ENCODE results near the gene PTGER4.
A peak's percentile ranks its signal among the peaks of the same experiment; 100 is the strongest.

The PTGER4 gene

GRCh38 chr5:40733879-40734563, 54.3 kb downstream of the PTGER4 start:
- TF ChIP-seq, protein P1, sequence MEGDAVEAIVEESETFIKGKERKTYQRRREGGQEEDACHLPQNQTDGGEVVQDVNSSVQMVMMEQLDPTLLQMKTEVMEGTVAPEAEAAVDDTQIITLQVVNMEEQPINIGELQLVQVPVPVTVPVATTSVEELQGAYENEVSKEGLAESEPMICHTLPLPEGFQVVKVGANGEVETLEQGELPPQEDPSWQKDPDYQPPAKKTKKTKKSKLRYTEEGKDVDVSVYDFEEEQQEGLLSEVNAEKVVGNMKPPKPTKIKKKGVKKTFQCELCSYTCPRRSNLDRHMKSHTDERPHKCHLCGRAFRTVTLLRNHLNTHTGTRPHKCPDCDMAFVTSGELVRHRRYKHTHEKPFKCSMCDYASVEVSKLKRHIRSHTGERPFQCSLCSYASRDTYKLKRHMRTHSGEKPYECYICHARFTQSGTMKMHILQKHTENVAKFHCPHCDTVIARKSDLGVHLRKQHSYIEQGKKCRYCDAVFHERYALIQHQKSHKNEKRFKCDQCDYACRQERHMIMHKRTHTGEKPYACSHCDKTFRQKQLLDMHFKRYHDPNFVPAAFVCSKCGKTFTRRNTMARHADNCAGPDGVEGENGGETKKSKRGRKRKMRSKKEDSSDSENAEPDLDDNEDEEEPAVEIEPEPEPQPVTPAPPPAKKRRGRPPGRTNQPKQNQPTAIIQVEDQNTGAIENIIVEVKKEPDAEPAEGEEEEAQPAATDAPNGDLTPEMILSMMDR (IDR thresholded peaks at IDR 0.05; ENCODE audit: low read depth, low read length): no peak
- peak in 1 of 2 donors; percentile 27 for DNase-seq (ENCODE audit: low read depth in 2 of 2)
- H3K4me3 ChIP-seq (replicated peaks in 1 of 2; ENCODE audit: low read depth in 2 of 2, low read length in 2 of 2): no peak overlapping the region

GRCh38 chr5:40734986-40735385, 55.3 kb downstream of the PTGER4 start:
- DNase-seq (ENCODE audit: low read depth in 2 of 2): peak; percentile 10 to 40
- no peak overlapping the region for H3K4me3 ChIP-seq (replicated peaks in 1 of 2; ENCODE audit: low read depth in 2 of 2, low read length in 2 of 2)
- TF ChIP-seq, protein P1 (IDR thresholded peaks at IDR 0.05; ENCODE audit: low read depth, low read length): no peak

- TF ChIP-seq, protein P1 (IDR thresholded peaks at IDR 0.05; ENCODE audit: low read depth, low read length): no peak
- DNase-seq (ENCODE audit: low read depth in 2 of 2): no peak
- no peak overlapping the region for H3K4me3 ChIP-seq (replicated peaks in 1 of 2; ENCODE audit: low read depth in 2 of 2, low read length in 2 of 2)
These were observed 55.9 kb downstream of the PTGER4 start for GRCh38 chr5:40735609-40736008.

DNA sequence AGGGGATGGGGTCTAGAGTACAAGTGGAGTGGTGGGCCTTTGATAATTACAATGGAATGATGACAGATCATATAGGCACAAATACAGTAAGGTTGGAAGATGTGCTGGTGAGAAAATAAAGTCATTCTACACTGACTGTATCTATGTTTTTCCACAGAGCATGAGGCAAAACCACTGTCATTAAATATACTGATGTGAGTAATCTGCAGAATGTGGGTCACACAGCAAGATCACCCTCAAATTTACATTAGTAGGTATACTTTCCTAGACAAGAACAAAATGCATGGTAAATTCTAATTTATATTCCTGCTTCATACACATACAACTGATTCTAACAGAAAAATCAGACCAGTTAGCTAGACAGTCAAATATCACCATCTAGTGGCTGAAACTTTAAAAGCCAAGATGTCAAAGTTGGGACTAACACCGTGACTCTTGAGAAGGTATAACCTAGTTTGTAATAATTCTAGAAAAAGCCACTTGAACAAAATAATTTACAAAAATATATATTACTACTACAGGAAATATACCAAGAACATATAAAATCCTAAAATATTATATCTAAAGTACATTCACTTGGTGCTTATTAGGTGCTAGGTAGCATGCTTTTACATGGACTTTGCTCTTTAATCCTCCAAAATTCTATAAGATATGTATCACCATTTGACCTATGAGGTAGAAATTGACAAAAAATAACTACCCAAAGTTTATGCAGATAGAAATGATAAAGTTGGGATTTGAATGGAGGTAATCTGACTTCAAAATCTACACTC, 56.6 kb downstream of the PTGER4 start:
- H3K4me3 ChIP-seq (replicated peaks in 1 of 2; ENCODE audit: low read depth in 2 of 2, low read length in 2 of 2): no peak overlapping the region
- DNase-seq (ENCODE audit: low read depth in 2 of 2): peak; percentile 70 to 83
- TF ChIP-seq, protein P1 (IDR thresholded peaks at IDR 0.05; ENCODE audit: low read depth, low read length): peak; percentile 68

DNA sequence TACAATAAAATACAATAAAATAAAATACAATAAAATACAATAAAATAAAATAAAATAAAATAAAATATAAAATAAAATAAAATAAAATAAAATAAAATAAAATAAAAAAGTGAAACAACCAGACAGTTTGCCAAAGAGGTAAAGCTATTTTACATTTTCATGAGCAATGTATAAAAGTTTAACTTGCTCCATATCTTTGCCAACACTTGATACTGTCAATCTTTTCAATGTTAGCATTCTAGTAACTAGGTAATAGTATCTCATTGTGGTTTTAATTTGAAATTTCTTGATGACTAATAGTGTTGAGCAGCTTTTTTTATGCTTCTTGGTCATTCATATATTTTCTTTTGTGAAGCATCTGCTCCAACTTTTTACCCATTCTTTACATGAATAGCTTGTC, 58.8 kb downstream of the PTGER4 start:
- TF ChIP-seq, protein P1 (IDR thresholded peaks at IDR 0.05; ENCODE audit: low read depth, low read length): no peak
- H3K4me3 ChIP-seq (replicated peaks in 1 of 2; ENCODE audit: low read depth in 2 of 2, low read length in 2 of 2): no peak overlapping the region

More for the DNA sequence above, 58.8 kb downstream of the PTGER4 start:
- DNase-seq (ENCODE audit: low read depth in 2 of 2): peak in 1 of 2 donors; percentile 41
